T-helper 17 cell (primary cell): Measurements from ENCODE around the gene ANKRD53. TPM values are rescaled to one million over a fixed set of nuclear protein-coding genes. Genes with fewer than 3 reads are reported as not detected.

ENCODE experiments used
- ATAC-seq: fragments of 150-1000 bp; cut with Tn5 transposase; 2 replicates; pipeline ENCODE4 v1.10.0; 2021; ENCODE audit warnings: mild to moderate bottlenecking, moderate library complexity
- DNase-seq, 3 donors: peaks; one replicate each; pipeline versions ENCODE4 v3.0.0 to v3.0.0-alpha.2; 2020 to 2021
- H3K9me3 ChIP-seq: one replicate; pipeline ENCODE4 v1.7.0; 2013; ENCODE audit warnings: low read length, mild to moderate bottlenecking; ENCODE audit not compliant: control insufficient read depth, poor library complexity, severe bottlenecking
- H3K27ac Mint-ChIP-seq: one replicate; pipeline ENCODE4 v1.8.0; 2022; ENCODE audit warnings: mild to moderate bottlenecking, moderate library complexity, mixed read lengths
- H3K27me3 Mint-ChIP-seq: one replicate; pipeline ENCODE4 v1.8.0; 2022; ENCODE audit warnings: mixed read lengths
- H3K36me3 Mint-ChIP-seq: one replicate; pipeline ENCODE4 v1.8.0; 2022; ENCODE audit warnings: low read depth, mixed read lengths
- H3K4me1 Mint-ChIP-seq: one replicate; pipeline ENCODE4 v1.8.0; 2022; ENCODE audit warnings: mild to moderate bottlenecking, mixed read lengths
- H3K4me3 Mint-ChIP-seq: one replicate; pipeline ENCODE4 v1.8.0; 2022; ENCODE audit warnings: mild to moderate bottlenecking, moderate library complexity, mixed read lengths
- total RNA-seq, 4 donors: library from RNA in 2 of 4; stranded (reverse) in 2 of 4; gene quantifications; one replicate each; pipeline ENCODE4 v1.2.3 and lab custom pipeline; 2022 to 2026

ANKRD53 gene
- total RNA-seq, 2 donors from 2014 or later = 0.34 to 0.80 TPM

- ATAC-seq (no peak), DNase-seq (no peak)
- Mint-ChIP-seq H3K36me3 (no peaks in the 10 kb centered on the region), H3K27ac (peak overlapping the region; percentile 14), H3K4me3 (no peak overlapping the region), H3K4me1 (peaks cover 2% of the 10 kb centered on the region), H3K27me3 (peaks cover 51% of the 10 kb centered on the region)
- H3K9me3 ChIP-seq = no peaks in the 10 kb centered on the region
Measured at GRCh38 chr2:70954886-70955285, 23.5 kb upstream of the ANKRD53 start.

- no peaks in the 10 kb centered on the region for H3K9me3 ChIP-seq
- Mint-ChIP-seq H3K27me3 (peaks cover 51% of the 10 kb centered on the region), H3K4me3 (no peak overlapping the region), H3K36me3 (no peaks in the 10 kb centered on the region), H3K4me1 (peaks cover 4% of the 10 kb centered on the region), H3K27ac (no peak overlapping the region)
- ATAC-seq (no peak), DNase-seq (no peak)
Measured at GRCh38 chr2:70956141-70956540, 22.3 kb upstream of the ANKRD53 start.

- Mint-ChIP-seq H3K4me3 (no peak overlapping the region), H3K36me3 (no peaks in the 10 kb centered on the region), H3K27ac (no peak overlapping the region), H3K4me1 (peaks cover 4% of the 10 kb centered on the region), H3K27me3 (peaks cover 57% of the 10 kb centered on the region)
- no peaks in the 10 kb centered on the region for H3K9me3 ChIP-seq
- DNase-seq (no peak), ATAC-seq (no peak)
Measured at GRCh38 chr2:70957798-70958197, 20.6 kb upstream of the ANKRD53 start.

GRCh38 chr2:70958759-70959158 is 19.7 kb upstream of the ANKRD53 start:
- no peak for ATAC-seq
- DNase-seq = no peak
- H3K36me3 Mint-ChIP-seq = no peaks in the 10 kb centered on the region
- no peaks in the 10 kb centered on the region for H3K9me3 ChIP-seq
- no peak overlapping the region for H3K27ac Mint-ChIP-seq
- no peak overlapping the region for H3K4me3 Mint-ChIP-seq
- H3K4me1 Mint-ChIP-seq = peaks cover 4% of the 10 kb centered on the region
- H3K27me3 Mint-ChIP-seq = peaks cover 61% of the 10 kb centered on the region

- no peak for DNase-seq
- Mint-ChIP-seq H3K27me3 (peaks cover 59% of the 10 kb centered on the region), H3K4me1 (peaks cover 4% of the 10 kb centered on the region)
Measured at GRCh38 chr2:70959271-70959761, 19.1 kb upstream of the ANKRD53 start.

GRCh38 chr2:70959851-70960832 is 18.3 kb upstream of the ANKRD53 start:
- ATAC-seq (no peak), DNase-seq (no peak)
- Mint-ChIP-seq H3K4me3 (no peak overlapping the region), H3K27ac (no peak overlapping the region), H3K36me3 (no peaks in the 10 kb centered on the region), H3K4me1 (peaks cover 7% of the 10 kb centered on the region), H3K27me3 (peaks cover 57% of the 10 kb centered on the region)
- H3K9me3 ChIP-seq = no peaks in the 10 kb centered on the region

More at GRCh38 chr2:70959271-70959761, 19.1 kb upstream of the ANKRD53 start:
- Mint-ChIP-seq H3K36me3 (no peaks in the 10 kb centered on the region), H3K4me3 (no peak overlapping the region), H3K27ac (no peak overlapping the region)
- no peaks in the 10 kb centered on the region for H3K9me3 ChIP-seq
- no peak for ATAC-seq

- H3K9me3 ChIP-seq = no peaks in the 10 kb centered on the region
- H3K4me3 Mint-ChIP-seq = no peak overlapping the region
- DNase-seq = no peak
- H3K27ac Mint-ChIP-seq = no peak overlapping the region
- H3K36me3 Mint-ChIP-seq = no peaks in the 10 kb centered on the region
- peaks cover 7% of the 10 kb centered on the region for H3K4me1 Mint-ChIP-seq
- no peak for ATAC-seq
- peaks cover 48% of the 10 kb centered on the region for H3K27me3 Mint-ChIP-seq
Measured at GRCh38 chr2:70960833-70961647, 17.4 kb upstream of the ANKRD53 start.

GRCh38 chr2:70961648-70961994 is 16.8 kb upstream of the ANKRD53 start:
- H3K9me3 ChIP-seq = no peaks in the 10 kb centered on the region
- peaks cover 7% of the 10 kb centered on the region for H3K4me1 Mint-ChIP-seq
- no peak overlapping the region for H3K27ac Mint-ChIP-seq
- no peak for ATAC-seq
- no peaks in the 10 kb centered on the region for H3K36me3 Mint-ChIP-seq
- DNase-seq = no peak
- H3K4me3 Mint-ChIP-seq = no peak overlapping the region
- H3K27me3 Mint-ChIP-seq = peaks cover 42% of the 10 kb centered on the region

GRCh38 chr2:70962211-70962884 is 16.1 kb upstream of the ANKRD53 start:
- ATAC-seq (no peak), DNase-seq (no peak)
- Mint-ChIP-seq H3K4me1 (peaks cover 7% of the 10 kb centered on the region), H3K27me3 (peaks cover 38% of the 10 kb centered on the region), H3K4me3 (no peak overlapping the region), H3K36me3 (no peaks in the 10 kb centered on the region), H3K27ac (no peak overlapping the region)
- no peaks in the 10 kb centered on the region for H3K9me3 ChIP-seq

GRCh38 chr2:70962885-70963878 is 15.2 kb upstream of the ANKRD53 start:
- peaks cover 33% of the 10 kb centered on the region for H3K27me3 Mint-ChIP-seq
- no peak overlapping the region for H3K27ac Mint-ChIP-seq
- ATAC-seq (no peak), DNase-seq (no peak)
- peaks cover 7% of the 10 kb centered on the region for H3K4me1 Mint-ChIP-seq
- H3K4me3 Mint-ChIP-seq = no peak overlapping the region
- no peaks in the 10 kb centered on the region for H3K36me3 Mint-ChIP-seq
- H3K9me3 ChIP-seq = no peaks in the 10 kb centered on the region

GRCh38 chr2:70964133-70964532 is 14.3 kb upstream of the ANKRD53 start:
- H3K27me3 Mint-ChIP-seq = peaks cover 32% of the 10 kb centered on the region
- DNase-seq = no peak

More at GRCh38 chr2:70964133-70964532, 14.3 kb upstream of the ANKRD53 start:
- no peak for ATAC-seq
- Mint-ChIP-seq H3K4me1 (peaks cover 5% of the 10 kb centered on the region), H3K4me3 (no peak overlapping the region), H3K36me3 (no peaks in the 10 kb centered on the region), H3K27ac (no peak overlapping the region)
- H3K9me3 ChIP-seq = no peaks in the 10 kb centered on the region
